Small intestine (tissue), 7 donors: Measurements from ENCODE around the gene KDM5C. TPM values are rescaled to one million over a fixed set of nuclear protein-coding genes. Genes with fewer than 3 reads are reported as not detected.

Experiments used
- DNase-seq, 2 donors: peaks; one replicate each; pipeline versions ENCODE4 v3.0.0 to v3.0.0-alpha.2; 2013
- FAIRE-seq: peaks from 2 replicates; lab custom pipeline; 2012; peaks lifted over from hg19 to GRCh38; lab: Jason Lieb, UNC
- H3K27ac ChIP-seq, 3 donors: one replicate each; pipeline ENCODE4 v1.5.1; 2013; ENCODE audit warnings: low read length in 2 of 3, mild to moderate bottlenecking in 2 of 3, control low read depth in 1 of 3, inconsistent platforms in 1 of 3, low read depth in 1 of 3, moderate library complexity in 1 of 3
- H3K27me3 ChIP-seq, 3 donors: one replicate each; pipeline ENCODE4 v1.6.1; 2013; ENCODE audit warnings: low read length in 3 of 3, inconsistent platforms in 1 of 3; ENCODE audit not compliant: control insufficient read depth in 3 of 3, insufficient read depth in 3 of 3
- H3K36me3 ChIP-seq, 3 donors: one replicate each; pipeline ENCODE4 v1.6.1; 2013; ENCODE audit warnings: low read length in 3 of 3, inconsistent platforms in 1 of 3, low read depth in 1 of 3, mild to moderate bottlenecking in 1 of 3, moderate library complexity in 1 of 3; ENCODE audit not compliant: control insufficient read depth in 3 of 3, insufficient read depth in 2 of 3
- H3K4me1 ChIP-seq, 3 donors: one replicate each; pipeline ENCODE4 v1.6.1; 2013; ENCODE audit warnings: low read length in 2 of 3, inconsistent platforms in 1 of 3, low read depth in 1 of 3, mild to moderate bottlenecking in 1 of 3, moderate library complexity in 1 of 3; ENCODE audit not compliant: control insufficient read depth in 3 of 3, insufficient read depth in 2 of 3
- H3K4me3 ChIP-seq, 3 donors: one replicate each; pipeline ENCODE4 v1.5.1; 2013; ENCODE audit warnings: low read length in 3 of 3, control low read depth in 1 of 3, inconsistent platforms in 1 of 3, low read depth in 1 of 3, mild to moderate bottlenecking in 1 of 3, moderate library complexity in 1 of 3
- H3K9me3 ChIP-seq, 2 donors: one replicate each; pipeline ENCODE4 v1.6.1; 2013; ENCODE audit warnings: low read depth in 1 of 2, low read length in 1 of 2; ENCODE audit not compliant: control insufficient read depth in 2 of 2, insufficient read depth in 1 of 2
- WGBS, 3 donors: extraction: QIAGEN DNeasy Blood & Tissue Kit; methylation state at CpG; one replicate each; pipeline ENCODE4 v1.1.7; 2013; 5-methylcytosine and 5-hydroxymethylcytosine counted together
- polyA plus RNA-seq, 4 donors: library from polyadenylated mRNA; stranded (reverse) in 3 of 4; unstranded in 1 of 4; fragments of 200-250 nt in 3 of 4; fragments of 120-200 nt in 1 of 4; gene quantifications; one replicate each; pipeline versions ENCODE4 v1.2.1 to v1.2.3, GENCODE V29; 2013
- donor health status: healthy with polysubstance abuse.
- donor health status: control.
- donor health status: control.
- donor health status: Bipolar disorder and iron deficiency.
- donor health status: healthy.

Gene KDM5C
- polyA plus RNA-seq, 4 donors: 22.6 to 50.9 (median 26.4) TPM

DNA sequence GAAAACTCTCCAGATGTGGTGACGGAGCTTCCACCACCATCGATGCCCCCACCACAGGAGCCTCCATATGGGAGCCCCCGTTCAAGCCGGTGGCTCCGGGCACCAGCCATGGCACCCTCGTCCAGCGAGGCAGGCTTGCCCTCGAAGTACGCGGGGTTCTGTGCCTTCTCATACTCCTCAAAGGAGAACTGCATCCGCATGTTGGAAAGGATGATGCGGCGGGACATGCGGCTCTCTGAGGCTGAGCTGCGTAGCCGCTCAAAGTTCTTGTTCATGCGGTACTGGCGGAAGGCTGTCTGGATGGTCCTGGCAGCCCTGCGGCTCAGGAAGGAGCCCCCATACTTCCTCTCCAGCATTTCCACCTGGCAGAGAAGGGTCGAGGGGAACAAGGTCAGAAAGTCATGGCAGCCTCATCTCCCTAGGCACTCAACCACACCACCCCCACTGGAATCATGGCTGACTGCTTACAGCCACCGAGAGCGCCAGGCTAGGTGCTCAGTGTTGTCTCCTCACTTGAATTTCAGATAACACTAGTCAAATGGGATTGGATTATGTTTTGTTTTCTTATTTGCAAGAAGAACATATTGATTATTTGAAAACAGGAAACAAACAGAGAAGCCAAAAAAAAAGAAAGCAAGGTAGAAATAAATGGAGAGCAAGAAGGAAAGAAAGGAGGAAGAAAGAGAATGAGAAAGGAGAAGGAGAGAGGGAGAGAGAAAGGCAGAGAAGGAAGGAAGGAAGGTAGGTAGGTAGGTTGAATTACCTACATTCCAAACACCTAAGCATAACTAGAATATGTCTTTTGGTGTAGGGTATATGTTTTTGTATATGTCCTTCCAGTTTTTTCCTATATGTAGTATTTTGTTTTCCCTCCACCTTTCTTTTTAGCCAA lies 29.8 kb upstream of the KDM5C start:
- DNase-seq (no peak), FAIRE-seq (no peak)
- Histone ChIP-seq H3K4me3 (no peak overlapping the region), H3K4me1 (no peaks in the 10 kb centered on the region), H3K36me3 (peaks cover 0 to 16% (median 5%) of the 10 kb centered on the region in 3 donors), H3K27ac (no peak overlapping the region), H3K27me3 (no peaks in the 10 kb centered on the region), H3K9me3 (no peaks in the 10 kb centered on the region)
- 91 to 94% (median 94%) methylated on average over 20 to 22 of the region's 22 CpGs for WGBS, 3 donors

DNA sequence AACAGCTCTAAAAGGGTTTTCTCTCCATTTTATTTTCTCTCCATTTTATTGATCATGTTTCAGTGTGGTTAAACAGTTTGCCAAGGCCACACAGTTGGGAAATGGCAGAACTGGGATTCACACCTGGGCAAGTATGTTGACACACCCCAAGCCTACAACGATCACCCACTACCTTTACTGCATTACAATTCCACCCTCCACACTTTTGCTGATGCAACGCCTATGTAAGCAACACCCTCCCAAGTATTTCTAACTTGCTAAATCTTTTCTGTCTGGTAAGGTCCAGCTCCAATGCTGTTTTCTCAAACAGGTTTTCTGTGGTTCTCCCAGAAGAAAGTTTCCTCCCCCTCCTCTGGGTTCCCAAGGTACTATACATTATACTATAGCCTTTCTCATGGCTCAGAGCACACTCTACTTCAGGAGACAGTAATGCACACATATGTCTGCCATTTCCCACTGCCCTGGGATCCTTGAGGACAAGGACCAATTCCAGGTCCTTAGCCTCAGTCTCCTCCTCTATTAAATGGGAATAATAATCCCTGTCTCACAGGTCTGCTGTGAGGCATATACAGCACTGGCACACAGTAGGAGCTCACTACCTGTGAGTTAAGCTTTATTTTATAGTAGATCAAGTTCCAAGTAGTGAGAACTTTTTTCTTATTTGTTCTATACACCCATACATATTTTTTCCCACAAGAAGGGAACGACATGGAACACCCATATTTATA lies 28.4 kb upstream of the KDM5C start:
- Histone ChIP-seq H3K27ac (no peak overlapping the region), H3K4me3 (no peak overlapping the region), H3K27me3 (no peaks in the 10 kb centered on the region), H3K36me3 (peaks cover 0 to 22% (median 5%) of the 10 kb centered on the region in 3 donors), H3K9me3 (no peaks in the 10 kb centered on the region), H3K4me1 (no peaks in the 10 kb centered on the region)
- FAIRE-seq (no peak), DNase-seq (no peak)
- 84 to 89% (median 89%) methylated on average over 3 of the region's 3 CpGs for WGBS, 3 donors

DNA sequence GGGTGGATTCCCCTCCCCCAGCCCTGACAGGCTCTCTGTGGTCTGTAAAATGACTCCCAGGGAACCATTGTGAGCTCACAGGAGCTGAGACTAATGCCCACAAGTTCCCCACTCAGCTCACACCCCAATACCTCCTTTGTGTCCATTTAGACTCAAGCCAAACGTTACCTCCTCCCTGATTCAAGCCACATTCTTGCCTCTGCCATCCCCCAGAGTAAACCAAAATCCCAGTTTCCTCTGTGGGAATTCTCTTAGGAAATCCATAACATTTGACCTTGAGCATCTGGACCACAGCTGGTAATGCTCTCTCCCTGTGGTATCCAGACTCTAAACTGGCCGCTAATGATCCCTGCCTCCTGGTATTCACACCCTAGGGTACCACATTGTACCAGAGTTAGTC lies 26.3 kb upstream of the KDM5C start:
- Histone ChIP-seq H3K27me3 (no peaks in the 10 kb centered on the region), H3K27ac (no peak overlapping the region), H3K36me3 (peaks cover 0 to 28% (median 5%) of the 10 kb centered on the region in 3 donors), H3K4me1 (no peaks in the 10 kb centered on the region), H3K4me3 (no peak overlapping the region), H3K9me3 (no peaks in the 10 kb centered on the region)
- FAIRE-seq: no peak
- WGBS, 3 donors: 72 to 88% (median 83%) methylated on average over 2 of the region's 2 CpGs
- no peak for DNase-seq

GRCh38 chrX:53250556-53250955 lies 25.5 kb upstream of the KDM5C start:
- H3K4me1 ChIP-seq: no peaks in the 10 kb centered on the region
- H3K9me3 ChIP-seq: no peaks in the 10 kb centered on the region
- 92 to 95% (median 93%) methylated on average over 18 to 19 of the region's 19 CpGs for WGBS, 3 donors
- DNase-seq (no peak), FAIRE-seq (no peak)
- peaks cover 0 to 28% (median 5%) of the 10 kb centered on the region in 3 donors for H3K36me3 ChIP-seq
- no peaks in the 10 kb centered on the region for H3K27me3 ChIP-seq
- no peak overlapping the region for H3K27ac ChIP-seq
- no peak overlapping the region for H3K4me3 ChIP-seq

DNA sequence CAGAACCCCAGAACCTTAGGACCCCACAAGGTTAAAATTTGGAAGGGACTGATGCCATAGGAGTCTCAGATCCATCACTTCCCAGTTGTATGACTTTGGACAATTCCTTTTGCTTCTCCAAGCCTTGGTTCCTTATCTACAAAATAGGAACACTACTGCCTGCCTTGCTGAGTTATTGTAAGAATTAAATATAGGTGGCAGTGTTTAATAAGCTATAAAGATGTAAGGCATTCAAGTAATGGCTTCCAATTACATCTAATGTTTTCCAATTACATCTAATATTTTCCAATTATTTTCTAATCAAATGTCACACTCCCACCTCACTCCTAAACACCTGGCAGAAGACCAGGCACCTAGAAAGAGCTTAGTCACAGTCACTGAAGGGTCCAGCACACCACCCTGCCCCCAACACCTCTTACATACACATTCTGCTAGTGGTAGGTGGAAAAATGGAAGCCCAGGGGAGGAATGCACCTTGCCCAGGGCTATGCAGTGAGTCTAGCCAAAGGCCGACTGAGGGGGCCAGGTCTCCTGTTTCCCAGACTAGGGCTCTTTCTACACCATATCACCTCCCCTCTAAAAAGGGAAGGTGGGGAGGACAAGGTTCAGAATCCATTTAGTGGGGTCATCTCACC lies 24.5 kb upstream of the KDM5C start:
- Histone ChIP-seq H3K4me3 (no peak overlapping the region), H3K4me1 (no peaks in the 10 kb centered on the region), H3K27me3 (no peaks in the 10 kb centered on the region), H3K36me3 (peaks cover 0 to 24% (median 5%) of the 10 kb centered on the region in 3 donors), H3K27ac (no peak overlapping the region), H3K9me3 (no peaks in the 10 kb centered on the region)
- DNase-seq: no peak
- no peak for FAIRE-seq
- WGBS, 3 donors: 85 to 94% (median 92%) methylated on average over 1 of the region's 1 CpG

GRCh38 chrX:53247928-53248327 lies 22.9 kb upstream of the KDM5C start:
- FAIRE-seq (no peak), DNase-seq (no peak)
- Histone ChIP-seq H3K9me3 (no peaks in the 10 kb centered on the region), H3K36me3 (peaks cover 0 to 24% (median 3%) of the 10 kb centered on the region in 3 donors), H3K27ac (no peak overlapping the region), H3K4me1 (no peaks in the 10 kb centered on the region), H3K4me3 (no peak overlapping the region), H3K27me3 (no peaks in the 10 kb centered on the region)
- WGBS, 3 donors: 89 to 93% (median 90%) methylated on average over 9 to 10 of the region's 10 CpGs

- DNase-seq: no peak
- no peaks in the 10 kb centered on the region for H3K27me3 ChIP-seq
- no peak overlapping the region for H3K4me3 ChIP-seq
- WGBS, 3 donors: 74 to 89% (median 80%) methylated on average over 2 of the region's 2 CpGs
- no peak overlapping the region for H3K27ac ChIP-seq
- H3K9me3 ChIP-seq: no peaks in the 10 kb centered on the region
- FAIRE-seq: no peak
- no peaks in the 10 kb centered on the region for H3K4me1 ChIP-seq
- H3K36me3 ChIP-seq: peaks cover 0 to 31% (median 3%) of the 10 kb centered on the region in 3 donors
Measured at GRCh38 chrX:53246231-53246630, 21.2 kb upstream of the KDM5C start.

- H3K27me3 ChIP-seq: no peaks in the 10 kb centered on the region
- H3K9me3 ChIP-seq: no peaks in the 10 kb centered on the region
- no peak for DNase-seq
- H3K4me3 ChIP-seq: no peak overlapping the region
- FAIRE-seq: no peak
- no peak overlapping the region for H3K27ac ChIP-seq
- 35 to 77% (median 62%) methylated on average over 1 of the region's 1 CpG for WGBS, 3 donors
- H3K36me3 ChIP-seq: peaks cover 0 to 27% (median 0%) of the 10 kb centered on the region in 3 donors
- H3K4me1 ChIP-seq: no peaks in the 10 kb centered on the region
Measured at GRCh38 chrX:53244610-53245009, 19.6 kb upstream of the KDM5C start.
